IMR-90 (cell line): ENCODE data around the gene UBL4B.

Experiments used
- FOS ChIP-seq: fragments of 150-350 bp; IDR thresholded peaks from 2 replicates; pipeline ENCODE4 v1.6.1; 2016; ENCODE audit warnings: low read depth, low read length
- MAZ ChIP-seq: IDR thresholded peaks from 2 replicates; pipeline ENCODE4 v1.6.1; 2012; ENCODE audit warnings: low read depth, mild to moderate bottlenecking, low read length, improper control_type of control experiment, moderate library complexity, borderline replicate concordance
- POLR2A ChIP-seq: IDR thresholded peaks from 2 replicates; pipeline ENCODE4 v1.6.1; 2012; ENCODE audit warnings: mild to moderate bottlenecking, low read depth, low read length
- TF ChIP-seq, protein P1 (sequence below): fragments of 150-350 bp; IDR thresholded peaks from 2 replicates; pipeline ENCODE4 v1.6.1; 2017; ENCODE audit warnings: mild to moderate bottlenecking, antibody characterized with exemption, low read length, low read depth
- TF ChIP-seq, protein P2 (sequence below): conservative IDR thresholded peaks from 2 replicates; pipeline ENCODE4 v1.5.1; 2012; ENCODE audit warnings: mild to moderate bottlenecking, low read depth, low read length, improper control_type of control experiment

DNA sequence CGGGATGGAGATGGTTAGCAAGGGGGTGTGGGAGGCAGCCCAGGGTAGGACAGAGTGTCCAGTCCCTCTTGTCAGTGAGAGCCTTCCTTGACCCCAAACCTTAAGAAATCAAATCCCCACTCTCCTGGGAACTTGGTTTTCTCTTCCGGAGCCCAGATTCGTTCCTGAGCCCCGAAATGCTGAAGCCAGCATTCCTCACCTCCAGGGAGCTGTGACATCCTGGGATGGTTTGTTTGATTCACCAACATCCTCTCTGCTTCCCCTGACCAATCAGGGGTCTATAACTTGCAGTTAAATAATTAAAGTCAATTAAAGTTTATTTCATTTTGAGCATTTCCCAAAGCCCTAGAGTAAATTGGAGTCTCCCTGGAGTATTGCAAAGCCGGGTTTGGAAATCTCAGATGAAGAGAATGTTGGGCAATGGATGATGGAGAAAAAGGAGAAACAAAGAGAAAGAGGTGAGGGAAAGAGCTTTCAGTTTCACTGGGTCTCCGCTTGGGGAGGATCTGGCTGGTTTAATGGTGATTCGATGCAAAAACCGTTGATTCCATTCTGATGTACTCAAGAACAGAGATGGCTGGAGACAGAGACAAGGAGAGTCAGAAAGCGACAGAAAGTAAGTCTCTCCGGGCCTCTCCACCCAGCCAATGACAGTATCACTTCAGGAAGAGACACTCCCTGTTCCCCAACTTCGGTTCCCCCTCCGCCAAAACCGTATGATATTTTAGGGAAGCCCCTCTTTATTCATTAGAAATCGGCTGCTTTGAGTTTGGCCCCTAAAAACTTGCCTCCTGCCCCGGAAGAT lies 29.0 kb upstream of the UBL4B start:
- TF ChIP-seq, protein P1, sequence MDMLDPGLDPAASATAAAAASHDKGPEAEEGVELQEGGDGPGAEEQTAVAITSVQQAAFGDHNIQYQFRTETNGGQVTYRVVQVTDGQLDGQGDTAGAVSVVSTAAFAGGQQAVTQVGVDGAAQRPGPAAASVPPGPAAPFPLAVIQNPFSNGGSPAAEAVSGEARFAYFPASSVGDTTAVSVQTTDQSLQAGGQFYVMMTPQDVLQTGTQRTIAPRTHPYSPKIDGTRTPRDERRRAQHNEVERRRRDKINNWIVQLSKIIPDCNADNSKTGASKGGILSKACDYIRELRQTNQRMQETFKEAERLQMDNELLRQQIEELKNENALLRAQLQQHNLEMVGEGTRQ: no peak
- TF ChIP-seq, protein P2, sequence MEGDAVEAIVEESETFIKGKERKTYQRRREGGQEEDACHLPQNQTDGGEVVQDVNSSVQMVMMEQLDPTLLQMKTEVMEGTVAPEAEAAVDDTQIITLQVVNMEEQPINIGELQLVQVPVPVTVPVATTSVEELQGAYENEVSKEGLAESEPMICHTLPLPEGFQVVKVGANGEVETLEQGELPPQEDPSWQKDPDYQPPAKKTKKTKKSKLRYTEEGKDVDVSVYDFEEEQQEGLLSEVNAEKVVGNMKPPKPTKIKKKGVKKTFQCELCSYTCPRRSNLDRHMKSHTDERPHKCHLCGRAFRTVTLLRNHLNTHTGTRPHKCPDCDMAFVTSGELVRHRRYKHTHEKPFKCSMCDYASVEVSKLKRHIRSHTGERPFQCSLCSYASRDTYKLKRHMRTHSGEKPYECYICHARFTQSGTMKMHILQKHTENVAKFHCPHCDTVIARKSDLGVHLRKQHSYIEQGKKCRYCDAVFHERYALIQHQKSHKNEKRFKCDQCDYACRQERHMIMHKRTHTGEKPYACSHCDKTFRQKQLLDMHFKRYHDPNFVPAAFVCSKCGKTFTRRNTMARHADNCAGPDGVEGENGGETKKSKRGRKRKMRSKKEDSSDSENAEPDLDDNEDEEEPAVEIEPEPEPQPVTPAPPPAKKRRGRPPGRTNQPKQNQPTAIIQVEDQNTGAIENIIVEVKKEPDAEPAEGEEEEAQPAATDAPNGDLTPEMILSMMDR: no peak
- TF ChIP-seq MAZ: no peak
- TF ChIP-seq POLR2A: no peak
- no peak for TF ChIP-seq FOS
